Caco-2 (cell line): ENCODE data around the gene GOLGA6A. TPM values are rescaled to one million over a fixed set of nuclear protein-coding genes. Genes with fewer than 3 reads are reported as not detected.

ENCODE experiments used
- BruUV-seq: library from RNA; stranded (reverse); fragments of 400-500 nt; replicated peaks from 2 replicates; lab custom pipeline; 2021; lab: Mats Ljungman, UMichigan
- CTCF ChIA-PET: fragments of 300-600 bp; sonication (Branson Sonifier 250); formaldehyde crosslinking; loops from one replicate; lab custom pipeline; 2022; ENCODE audit warnings: antibody characterized with exemption; lab: Charles Lee
- POLR2A ChIA-PET: fragments of 300-600 bp; sonication (Branson Sonifier 250); formaldehyde crosslinking; loops from one replicate; lab custom pipeline; 2022; ENCODE audit warnings: antibody characterized with exemption; lab: Charles Lee
- DNase-seq, 2 experiments: peaks; one replicate each; pipeline versions ENCODE4 v3.0.0 to v3.0.0-alpha.2; 2020 to 2022
- H3K27me3 ChIP-seq: replicated peaks from 2 replicates; pipeline ENCODE4 v1.6.0; 2011; ENCODE audit warnings: low read length; ENCODE audit not compliant: control insufficient read depth, insufficient read depth
- H3K36me3 ChIP-seq: 2 replicates; pipeline ENCODE4 v1.5.1; 2011; ENCODE audit warnings: low read length; ENCODE audit not compliant: control insufficient read depth, insufficient read depth
- H3K4me1 ChIP-seq: fragments of 250-450 bp; sonication (Bioruptor Pico); 2 replicates; pipeline ENCODE4 v1.5.1; 2020; ENCODE audit warnings: mild to moderate bottlenecking
- H3K4me3 ChIP-seq: 2 replicates; pipeline ENCODE4 v1.5.1; 2011; ENCODE audit warnings: low read depth, mild to moderate bottlenecking, control low read depth, low read length
- H3K9me3 ChIP-seq: fragments of 250-450 bp; sonication (Bioruptor Pico); 2 replicates; pipeline ENCODE4 v1.5.1; 2020; ENCODE audit warnings: mild to moderate bottlenecking, moderate library complexity
- H3K27ac Mint-ChIP-seq: one replicate; pipeline ENCODE4 v1.8.0; 2022; ENCODE audit warnings: mixed read lengths; ENCODE audit not compliant: unreplicated experiment
- H3K27me3 Mint-ChIP-seq: one replicate; pipeline ENCODE4 v1.8.0; 2022; ENCODE audit warnings: mixed read lengths; ENCODE audit not compliant: insufficient read depth, unreplicated experiment
- H3K36me3 Mint-ChIP-seq: one replicate; pipeline ENCODE4 v1.8.0; 2022; ENCODE audit warnings: mild to moderate bottlenecking, mixed read lengths; ENCODE audit not compliant: insufficient read depth, unreplicated experiment
- H3K4me1 Mint-ChIP-seq: one replicate; pipeline ENCODE4 v1.8.0; 2022; ENCODE audit warnings: low read depth, mixed read lengths; ENCODE audit not compliant: unreplicated experiment
- H3K4me3 Mint-ChIP-seq: one replicate; pipeline ENCODE4 v1.8.0; 2022; ENCODE audit warnings: mild to moderate bottlenecking, moderate library complexity, mixed read lengths; ENCODE audit not compliant: unreplicated experiment
- H3K9me3 Mint-ChIP-seq: one replicate; pipeline ENCODE4 v1.8.0; 2022; ENCODE audit warnings: mixed read lengths; ENCODE audit not compliant: unreplicated experiment
- intact Hi-C: fragments of 100-400 bp; cut with micrococcal nuclease; formaldehyde crosslinking; loops from one replicate; pipeline ENCODE4 v1.10.0; 2022; ENCODE audit not compliant: unreplicated experiment
- total RNA-seq: library from RNA; stranded (reverse); gene quantifications from 2 replicates; pipeline ENCODE4 v1.2.3, GENCODE V29; 2022
- TF ChIP-seq, protein P1 (sequence below), 2 experiments: fragments of 200-600 bp in 1 of 2; IDR thresholded peaks; 1 replicate in 1 of 2; 2 replicates in 1 of 2; pipeline versions ENCODE4 v1.5.1 to v1.8.0; 2011 to 2022; ENCODE audit warnings: antibody characterized with exemption in 1 of 2, control low read depth in 1 of 2, inconsistent platforms in 1 of 2, low read depth in 1 of 2, low read length in 1 of 2, mild to moderate bottlenecking in 1 of 2, moderate library complexity in 1 of 2; ENCODE audit not compliant: insufficient read depth in 1 of 2, severe bottlenecking in 1 of 2, unreplicated experiment in 1 of 2

The GOLGA6A gene
- total RNA-seq, 1 experiment from 2014 or later: not detected

DNA sequence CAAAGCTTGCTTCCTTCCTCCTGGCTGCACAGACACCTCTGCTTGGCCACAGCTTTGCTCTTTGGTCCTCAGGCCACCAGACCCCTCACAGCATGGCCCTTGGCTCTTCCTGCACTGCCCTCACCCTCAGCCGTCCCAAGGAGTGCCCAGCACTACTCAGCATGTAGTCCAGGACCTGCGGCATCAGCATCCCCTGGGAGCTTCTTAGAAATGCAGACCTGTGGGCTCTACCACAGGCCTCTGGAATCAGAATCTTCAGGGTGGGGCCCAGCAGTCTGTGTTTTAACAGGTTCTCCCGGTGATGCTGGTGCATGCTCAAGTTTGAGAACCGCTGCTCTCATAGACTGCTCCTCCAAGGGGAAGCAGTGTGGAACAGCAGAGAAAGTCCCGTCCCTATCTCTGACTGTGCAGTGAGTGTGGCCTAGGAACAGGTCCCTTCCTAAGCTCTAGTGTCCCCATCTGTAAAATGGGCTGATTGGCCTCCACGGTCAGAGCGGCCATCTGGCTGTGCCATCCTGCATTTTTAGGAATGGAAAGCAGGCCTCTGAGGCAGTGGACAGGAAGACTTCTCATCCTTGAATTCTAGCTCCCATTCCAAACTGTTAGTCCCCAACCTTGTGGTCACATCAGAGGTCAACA, 36.6 kb downstream of the GOLGA6A start:
- Histone ChIP-seq H3K4me1 (no peaks in the 10 kb centered on the region), H3K4me3 (no peak overlapping the region), H3K9me3 (no peaks in the 10 kb centered on the region), H3K36me3 (no peaks in the 10 kb centered on the region), H3K27me3 (no peaks in the 10 kb centered on the region)
- Mint-ChIP-seq H3K9me3 (no peaks in the 10 kb centered on the region), H3K4me1 (no peaks in the 10 kb centered on the region), H3K27me3 (peaks cover 10% of the 10 kb centered on the region), H3K4me3 (no peak overlapping the region), H3K36me3 (no peaks in the 10 kb centered on the region), H3K27ac (no peak overlapping the region)
- no peak for DNase-seq
- POLR2A ChIA-PET: no interaction called here
- BruUV-seq: no TSS peak
- CTCF ChIA-PET: interaction anchor here (1.5 kb wide), 1 partner anchor 73 kb away, joined by 12 read pairs; no protein-coding TSS in a partner anchor
- TF ChIP-seq, protein P1, sequence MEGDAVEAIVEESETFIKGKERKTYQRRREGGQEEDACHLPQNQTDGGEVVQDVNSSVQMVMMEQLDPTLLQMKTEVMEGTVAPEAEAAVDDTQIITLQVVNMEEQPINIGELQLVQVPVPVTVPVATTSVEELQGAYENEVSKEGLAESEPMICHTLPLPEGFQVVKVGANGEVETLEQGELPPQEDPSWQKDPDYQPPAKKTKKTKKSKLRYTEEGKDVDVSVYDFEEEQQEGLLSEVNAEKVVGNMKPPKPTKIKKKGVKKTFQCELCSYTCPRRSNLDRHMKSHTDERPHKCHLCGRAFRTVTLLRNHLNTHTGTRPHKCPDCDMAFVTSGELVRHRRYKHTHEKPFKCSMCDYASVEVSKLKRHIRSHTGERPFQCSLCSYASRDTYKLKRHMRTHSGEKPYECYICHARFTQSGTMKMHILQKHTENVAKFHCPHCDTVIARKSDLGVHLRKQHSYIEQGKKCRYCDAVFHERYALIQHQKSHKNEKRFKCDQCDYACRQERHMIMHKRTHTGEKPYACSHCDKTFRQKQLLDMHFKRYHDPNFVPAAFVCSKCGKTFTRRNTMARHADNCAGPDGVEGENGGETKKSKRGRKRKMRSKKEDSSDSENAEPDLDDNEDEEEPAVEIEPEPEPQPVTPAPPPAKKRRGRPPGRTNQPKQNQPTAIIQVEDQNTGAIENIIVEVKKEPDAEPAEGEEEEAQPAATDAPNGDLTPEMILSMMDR (IDR thresholded peaks at IDR 0.05; ENCODE audit: insufficient read depth in 1 of 2, low read depth in 1 of 2, low read length in 1 of 2, severe bottlenecking in 1 of 2, unreplicated experiment in 1 of 2): no peak
- intact Hi-C loops: no loop called here

DNA sequence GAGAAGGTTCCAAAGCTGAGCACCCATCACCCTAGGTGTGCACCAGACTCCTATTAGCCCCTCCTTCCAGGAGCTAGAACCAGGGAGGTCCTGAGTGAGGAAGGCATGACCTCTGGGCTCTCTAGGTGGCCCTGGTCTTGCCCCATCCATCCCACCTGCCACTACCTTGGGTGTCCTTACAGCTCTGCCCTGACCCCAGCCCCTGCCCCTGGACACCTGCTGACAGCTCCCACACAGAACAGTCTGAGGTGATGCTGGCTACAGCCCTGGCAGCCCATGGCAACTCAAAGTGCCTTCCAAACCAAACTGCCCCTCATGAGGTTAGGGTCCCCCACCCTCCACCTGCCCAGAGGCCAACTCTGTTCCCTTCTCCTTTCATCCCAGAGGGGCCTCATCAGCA, 37.2 kb downstream of the GOLGA6A start:
- BruUV-seq: no TSS peak
- CTCF ChIA-PET: interaction anchor here (0.6 to 1.5 kb wide), 2 partner anchors 72 to 199 kb away, joined by 3 to 12 read pairs; no protein-coding TSS in a partner anchor
- H3K27ac Mint-ChIP-seq: no peak overlapping the region

GRCh38 chr15:74044267-74045110, 37.9 kb downstream of the GOLGA6A start:
- H3K4me1 ChIP-seq: no peaks in the 10 kb centered on the region
- CTCF ChIA-PET: interaction anchor here (0.6 to 1.5 kb wide), 3 partner anchors 72 to 199 kb away, joined by 3 to 12 read pairs (median 3); no protein-coding TSS in a partner anchor
- no peak overlapping the region for H3K27ac Mint-ChIP-seq
- BruUV-seq: no TSS peak
- H3K9me3 Mint-ChIP-seq: no peaks in the 10 kb centered on the region
- H3K36me3 ChIP-seq: no peaks in the 10 kb centered on the region
- POLR2A ChIA-PET: no interaction called here
- no peaks in the 10 kb centered on the region for H3K4me1 Mint-ChIP-seq
- peaks cover 8% of the 10 kb centered on the region for H3K27me3 Mint-ChIP-seq
- no peak overlapping the region for H3K4me3 Mint-ChIP-seq
- intact Hi-C loops: no loop called here
- DNase-seq: no peak
- H3K27me3 ChIP-seq: no peaks in the 10 kb centered on the region
- H3K36me3 Mint-ChIP-seq: no peaks in the 10 kb centered on the region
- H3K9me3 ChIP-seq: no peaks in the 10 kb centered on the region
- H3K4me3 ChIP-seq: no peak overlapping the region
- TF ChIP-seq, protein P1 (IDR thresholded peaks at IDR 0.05; ENCODE audit: insufficient read depth in 1 of 2, low read depth in 1 of 2, low read length in 1 of 2, severe bottlenecking in 1 of 2, unreplicated experiment in 1 of 2): no peak

More for the DNA sequence above, 37.2 kb downstream of the GOLGA6A start:
- H3K4me1 Mint-ChIP-seq: no peaks in the 10 kb centered on the region
- intact Hi-C loops: no loop called here
- peaks cover 8% of the 10 kb centered on the region for H3K27me3 Mint-ChIP-seq
- Histone ChIP-seq H3K9me3 (no peaks in the 10 kb centered on the region), H3K27me3 (no peaks in the 10 kb centered on the region), H3K4me1 (no peaks in the 10 kb centered on the region), H3K4me3 (no peak overlapping the region), H3K36me3 (no peaks in the 10 kb centered on the region)
- POLR2A ChIA-PET: no interaction called here
- TF ChIP-seq, protein P1 (IDR thresholded peaks at IDR 0.05; ENCODE audit: insufficient read depth in 1 of 2, low read depth in 1 of 2, low read length in 1 of 2, severe bottlenecking in 1 of 2, unreplicated experiment in 1 of 2): no peak
- no peak for DNase-seq
- H3K36me3 Mint-ChIP-seq: no peaks in the 10 kb centered on the region
- H3K9me3 Mint-ChIP-seq: no peaks in the 10 kb centered on the region
- H3K4me3 Mint-ChIP-seq: no peak overlapping the region
